Left lung (tissue), 10 donors: Measurements from ENCODE around the gene GABRG3. TPM values are rescaled to one million over a fixed set of nuclear protein-coding genes. Genes with fewer than 3 reads are reported as not detected.

Source experiments
- ATAC-seq: fragments of 200-7000 bp; cut with Tn5 transposase; one replicate; pipeline ENCODE4 v1.9.1; 2020; ENCODE audit warnings: moderate library complexity
- DNase-seq, 4 donors: peaks; one replicate each; pipeline ENCODE4 v3.0.0-alpha.2; 2013 to 2020
- H3K27ac ChIP-seq, 2 donors: fragments of 200-600 bp; sonication (generic) in 1 of 2; one replicate each; pipeline versions ENCODE4 v1.5.0 to v1.8.0; 2020 to 2021
- H3K27me3 ChIP-seq, 2 donors: fragments of 200-600 bp; sonication (generic) in 1 of 2; one replicate each; pipeline versions ENCODE4 v1.5.0 to v1.8.0; 2020 to 2021
- H3K36me3 ChIP-seq, 2 donors: fragments of 200-600 bp; sonication (generic) in 1 of 2; one replicate each; pipeline versions ENCODE4 v1.5.0 to v1.8.0; 2020 to 2021
- H3K4me1 ChIP-seq, 2 donors: fragments of 200-600 bp; one replicate each; pipeline ENCODE4 v1.8.0; 2021
- H3K4me3 ChIP-seq, 2 donors: fragments of 200-600 bp; sonication (generic) in 1 of 2; one replicate each; pipeline versions ENCODE4 v1.5.0 to v1.8.0; 2020 to 2021; ENCODE audit warnings: mild to moderate bottlenecking in 1 of 2
- H3K9me3 ChIP-seq, 2 donors: fragments of 200-600 bp; sonication (generic) in 1 of 2; one replicate each; pipeline versions ENCODE4 v1.5.0 to v1.8.0; 2020 to 2021
- intact Hi-C, 2 donors: fragments of 100-400 bp; cut with DNase I; formaldehyde crosslinking; loops; one replicate each; pipeline versions ENCODE4 v1.11.2 to v1.14.2; 2022
- polyA plus RNA-seq, 6 donors: library from polyadenylated mRNA; unstranded; fragments of 120-200 nt; gene quantifications; one replicate each; pipeline ENCODE4 v1.2.1, GENCODE V29; 2013; ENCODE audit not compliant: insufficient read length in 6 of 6
- total RNA-seq, 2 donors: library from RNA; stranded (reverse); fragmentation: NEBNext Ultra II Directional; extraction: Animal tissue kit (Norgen Biotek cat#: 25700); gene quantifications; one replicate each; pipeline ENCODE4 v1.2.1, GENCODE V29; 2021
- TF ChIP-seq, protein P1 (sequence below), 2 donors: fragments of 200-600 bp; sonication (generic) in 1 of 2; IDR thresholded peaks; one replicate each; pipeline versions ENCODE4 v1.5.0 to v1.8.0; 2021; ENCODE audit warnings: antibody characterized with exemption in 2 of 2
- donor health status: DM: no; HTN: yes; CAD: no.
- donor health status: DM: no; HTN: no; CAD: no.

Gene GABRG3
- total and polyA plus RNA-seq, 8 donors: 0.23 to 13.8 (median 10.3) TPM; not detected in 1

DNA sequence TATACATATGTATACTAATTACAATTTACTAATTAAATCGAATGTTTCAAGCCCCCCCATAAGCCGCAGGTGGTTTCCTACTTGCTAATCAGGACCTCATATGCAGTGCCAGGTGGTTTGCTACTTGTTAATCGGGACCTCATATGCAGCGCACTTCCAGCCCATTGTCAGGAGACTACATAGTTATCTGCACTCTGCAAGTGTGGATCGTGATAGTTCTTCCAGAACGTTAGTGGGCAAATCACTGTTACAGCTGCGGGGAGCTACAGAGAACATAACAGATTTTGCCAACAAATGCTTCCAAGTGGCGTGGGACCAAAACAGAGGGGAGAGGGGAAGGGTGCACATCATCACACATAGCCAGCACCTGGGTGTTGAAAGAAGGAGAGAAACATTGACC is 558.4 kb downstream of the GABRG3 start:
- H3K4me1 ChIP-seq: no peaks in the 10 kb centered on the region
- no peaks in the 10 kb centered on the region for H3K36me3 ChIP-seq
- ATAC-seq (no peak), DNase-seq (no peak)
- no peak overlapping the region for H3K4me3 ChIP-seq
- intact Hi-C loops: no loop called here
- H3K9me3 ChIP-seq: peaks cover 0 to 14% of the 10 kb centered on the region in 2 donors
- TF ChIP-seq, protein P1, sequence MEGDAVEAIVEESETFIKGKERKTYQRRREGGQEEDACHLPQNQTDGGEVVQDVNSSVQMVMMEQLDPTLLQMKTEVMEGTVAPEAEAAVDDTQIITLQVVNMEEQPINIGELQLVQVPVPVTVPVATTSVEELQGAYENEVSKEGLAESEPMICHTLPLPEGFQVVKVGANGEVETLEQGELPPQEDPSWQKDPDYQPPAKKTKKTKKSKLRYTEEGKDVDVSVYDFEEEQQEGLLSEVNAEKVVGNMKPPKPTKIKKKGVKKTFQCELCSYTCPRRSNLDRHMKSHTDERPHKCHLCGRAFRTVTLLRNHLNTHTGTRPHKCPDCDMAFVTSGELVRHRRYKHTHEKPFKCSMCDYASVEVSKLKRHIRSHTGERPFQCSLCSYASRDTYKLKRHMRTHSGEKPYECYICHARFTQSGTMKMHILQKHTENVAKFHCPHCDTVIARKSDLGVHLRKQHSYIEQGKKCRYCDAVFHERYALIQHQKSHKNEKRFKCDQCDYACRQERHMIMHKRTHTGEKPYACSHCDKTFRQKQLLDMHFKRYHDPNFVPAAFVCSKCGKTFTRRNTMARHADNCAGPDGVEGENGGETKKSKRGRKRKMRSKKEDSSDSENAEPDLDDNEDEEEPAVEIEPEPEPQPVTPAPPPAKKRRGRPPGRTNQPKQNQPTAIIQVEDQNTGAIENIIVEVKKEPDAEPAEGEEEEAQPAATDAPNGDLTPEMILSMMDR (IDR thresholded peaks at IDR 0.05): no peak
- no peak overlapping the region for H3K27ac ChIP-seq
- H3K27me3 ChIP-seq: no peaks in the 10 kb centered on the region

GRCh38 chr15:27530994-27531393 is 560.0 kb downstream of the GABRG3 start:
- DNase-seq (no peak), ATAC-seq (no peak)
- Histone ChIP-seq H3K36me3 (no peaks in the 10 kb centered on the region), H3K4me3 (no peak overlapping the region), H3K27ac (no peak overlapping the region), H3K27me3 (no peaks in the 10 kb centered on the region), H3K4me1 (no peaks in the 10 kb centered on the region), H3K9me3 (peaks cover 0 to 9% of the 10 kb centered on the region in 2 donors)
- TF ChIP-seq, protein P1 (IDR thresholded peaks at IDR 0.05): no peak
- intact Hi-C loops: no loop called here

DNA sequence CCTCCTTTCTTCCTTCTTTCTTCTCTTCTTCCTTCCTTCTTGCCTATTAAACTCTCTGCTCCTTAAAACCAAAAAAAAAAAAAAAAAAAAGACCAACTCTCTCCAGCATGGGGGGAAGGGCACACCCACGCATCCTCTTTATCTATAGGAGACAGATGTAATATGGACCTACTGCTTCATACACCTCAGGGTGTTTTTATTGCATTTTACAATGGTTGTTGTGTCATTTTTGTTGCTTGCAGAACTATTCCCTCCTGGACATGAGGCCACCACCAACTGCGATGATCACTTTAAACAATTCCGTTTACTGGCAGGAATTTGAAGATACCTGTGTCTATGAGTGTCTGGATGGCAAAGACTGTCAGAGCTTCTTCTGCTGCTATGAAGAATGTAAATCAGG is 561.4 kb downstream of the GABRG3 start:
- Histone ChIP-seq H3K27ac (no peak overlapping the region), H3K4me1 (no peaks in the 10 kb centered on the region), H3K9me3 (peaks cover 0 to 6% of the 10 kb centered on the region in 2 donors), H3K27me3 (no peaks in the 10 kb centered on the region), H3K4me3 (no peak overlapping the region), H3K36me3 (no peaks in the 10 kb centered on the region)
- DNase-seq (no peak), ATAC-seq (no peak)
- intact Hi-C loops: no loop called here
- TF ChIP-seq, protein P1 (IDR thresholded peaks at IDR 0.05): no peak

DNA sequence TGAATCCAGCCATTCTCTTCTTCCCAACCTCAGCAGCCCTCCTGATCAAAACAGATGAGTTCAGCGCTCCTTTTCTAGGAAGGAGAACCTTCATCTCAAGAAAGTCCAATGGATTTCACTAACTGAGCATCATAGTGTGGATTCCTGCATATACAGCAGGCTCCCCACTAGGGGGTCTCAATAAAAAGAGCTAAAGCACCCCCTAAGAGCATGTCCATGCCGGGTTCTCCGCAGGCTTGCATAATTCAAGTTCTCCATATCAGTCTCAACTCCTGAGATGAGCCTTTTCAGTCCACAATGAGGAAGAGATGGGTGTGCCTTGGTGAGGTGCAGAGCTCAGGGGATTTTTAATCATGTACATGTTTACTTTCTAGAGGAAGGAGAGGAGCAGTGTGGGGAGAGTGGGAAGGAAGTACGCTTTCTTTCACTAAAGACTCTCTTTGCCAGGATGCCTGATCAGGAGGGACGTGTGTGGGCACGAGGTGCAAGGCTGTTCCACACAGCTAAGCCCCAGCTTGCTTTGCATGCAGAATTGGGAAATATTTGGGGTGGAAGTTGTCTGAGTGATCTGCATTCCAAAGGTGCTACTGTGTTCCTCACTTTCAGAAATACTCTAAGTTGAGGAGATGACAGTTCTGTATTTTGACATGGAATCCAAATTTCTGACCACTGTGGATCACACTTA is 564.6 kb downstream of the GABRG3 start:
- H3K27me3 ChIP-seq: no peaks in the 10 kb centered on the region
- DNase-seq (no peak), ATAC-seq (no peak)
- H3K4me1 ChIP-seq: no peaks in the 10 kb centered on the region
- TF ChIP-seq, protein P1 (IDR thresholded peaks at IDR 0.05): no peak
- H3K4me3 ChIP-seq: no peak overlapping the region
- H3K9me3 ChIP-seq: peaks cover 0 to 3% of the 10 kb centered on the region in 2 donors
- no peak overlapping the region for H3K27ac ChIP-seq
- intact Hi-C loops: no loop called here
- H3K36me3 ChIP-seq: no peaks in the 10 kb centered on the region

- ATAC-seq (no peak), DNase-seq (no peak)
- Histone ChIP-seq H3K36me3 (no peaks in the 10 kb centered on the region), H3K27me3 (no peaks in the 10 kb centered on the region), H3K4me3 (no peak overlapping the region), H3K9me3 (peaks cover 0 to 21% of the 10 kb centered on the region in 2 donors), H3K27ac (no peak overlapping the region), H3K4me1 (no peaks in the 10 kb centered on the region)
- intact Hi-C loops: no loop called here
- TF ChIP-seq, protein P1 (IDR thresholded peaks at IDR 0.05): no peak
Measured at GRCh38 chr15:27538325-27538724, 567.3 kb downstream of the GABRG3 start.
